ENCODE measurements around the gene CACNA2D3.

The CACNA2D3 gene

DNA sequence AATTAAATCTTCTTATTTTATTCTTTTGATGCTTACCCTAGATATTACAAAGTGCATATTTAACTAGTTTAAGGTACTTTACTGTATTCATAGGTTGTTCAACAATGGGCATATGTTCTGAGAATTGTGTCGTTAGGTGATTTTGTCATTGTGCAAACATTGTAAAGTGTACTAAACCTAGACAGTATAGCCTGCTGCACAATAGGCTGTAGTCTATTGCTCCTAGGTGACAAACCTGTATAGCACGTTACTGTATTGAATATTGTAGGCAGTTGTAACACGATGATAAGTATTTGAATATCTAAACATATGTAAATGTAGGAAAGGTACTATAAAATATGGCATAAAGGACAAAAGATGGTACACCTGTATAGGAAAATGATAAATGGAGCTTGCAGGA, 100.7 kb downstream of the CACNA2D3 start:
- TF ChIP-seq, protein P1, sequence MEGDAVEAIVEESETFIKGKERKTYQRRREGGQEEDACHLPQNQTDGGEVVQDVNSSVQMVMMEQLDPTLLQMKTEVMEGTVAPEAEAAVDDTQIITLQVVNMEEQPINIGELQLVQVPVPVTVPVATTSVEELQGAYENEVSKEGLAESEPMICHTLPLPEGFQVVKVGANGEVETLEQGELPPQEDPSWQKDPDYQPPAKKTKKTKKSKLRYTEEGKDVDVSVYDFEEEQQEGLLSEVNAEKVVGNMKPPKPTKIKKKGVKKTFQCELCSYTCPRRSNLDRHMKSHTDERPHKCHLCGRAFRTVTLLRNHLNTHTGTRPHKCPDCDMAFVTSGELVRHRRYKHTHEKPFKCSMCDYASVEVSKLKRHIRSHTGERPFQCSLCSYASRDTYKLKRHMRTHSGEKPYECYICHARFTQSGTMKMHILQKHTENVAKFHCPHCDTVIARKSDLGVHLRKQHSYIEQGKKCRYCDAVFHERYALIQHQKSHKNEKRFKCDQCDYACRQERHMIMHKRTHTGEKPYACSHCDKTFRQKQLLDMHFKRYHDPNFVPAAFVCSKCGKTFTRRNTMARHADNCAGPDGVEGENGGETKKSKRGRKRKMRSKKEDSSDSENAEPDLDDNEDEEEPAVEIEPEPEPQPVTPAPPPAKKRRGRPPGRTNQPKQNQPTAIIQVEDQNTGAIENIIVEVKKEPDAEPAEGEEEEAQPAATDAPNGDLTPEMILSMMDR (IDR thresholded peaks at IDR 0.05) = no peak

DNA sequence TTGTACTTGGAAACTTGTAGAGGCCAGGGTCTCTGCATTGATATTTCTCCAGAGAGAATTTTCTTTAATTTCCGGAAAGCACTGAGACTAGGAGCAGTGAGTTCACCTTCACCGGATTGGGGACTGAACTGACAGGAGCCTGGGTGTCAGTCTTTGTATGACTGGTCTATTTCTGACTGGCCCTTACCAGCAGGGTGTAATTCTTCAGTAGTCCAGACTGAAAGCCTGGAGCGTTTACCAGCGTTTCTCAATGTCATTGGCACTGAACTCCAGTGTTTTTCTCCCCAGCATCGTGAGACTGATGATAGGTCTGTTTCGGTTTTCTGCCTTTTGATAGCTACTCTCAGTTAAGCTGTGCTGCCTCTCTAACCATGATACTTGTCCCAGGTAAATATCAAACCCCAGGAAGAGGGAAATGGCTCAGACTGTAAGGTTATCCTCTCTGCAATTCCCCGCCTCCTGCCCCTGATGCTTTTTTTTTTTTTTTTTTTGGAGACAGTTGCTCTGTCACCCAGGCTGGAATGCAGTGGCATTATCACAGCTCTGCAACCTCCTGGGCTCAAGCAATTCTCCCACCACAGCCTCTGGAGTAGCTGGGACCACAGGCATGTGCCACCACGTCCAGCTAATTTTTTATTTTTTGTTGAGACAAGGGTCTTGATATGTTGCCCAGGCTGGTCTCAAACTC, 103.6 kb downstream of the CACNA2D3 start:
- TF ChIP-seq, protein P1 (IDR thresholded peaks at IDR 0.05) = no peak

DNA sequence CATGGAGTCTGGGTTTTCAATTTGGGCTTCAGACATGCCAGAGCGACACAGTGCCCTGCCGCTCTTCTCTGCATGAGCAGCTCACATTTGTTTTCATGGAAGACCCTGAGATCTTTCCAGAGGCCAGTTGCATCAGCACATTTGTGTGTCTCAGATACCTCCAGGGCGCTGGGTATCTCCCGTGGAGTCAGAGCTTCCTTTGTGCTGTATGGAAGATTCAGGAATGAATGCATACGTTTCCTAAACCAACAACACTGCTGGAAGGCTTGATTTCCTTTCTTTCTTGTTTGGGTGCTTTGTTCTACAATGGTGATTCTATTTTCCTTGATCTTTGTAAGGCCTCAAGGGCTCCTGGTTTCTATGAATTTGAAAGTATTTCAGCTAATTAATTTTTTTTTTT, 106.5 kb downstream of the CACNA2D3 start:
- TF ChIP-seq, protein P1 (IDR thresholded peaks at IDR 0.05) = no peak

DNA sequence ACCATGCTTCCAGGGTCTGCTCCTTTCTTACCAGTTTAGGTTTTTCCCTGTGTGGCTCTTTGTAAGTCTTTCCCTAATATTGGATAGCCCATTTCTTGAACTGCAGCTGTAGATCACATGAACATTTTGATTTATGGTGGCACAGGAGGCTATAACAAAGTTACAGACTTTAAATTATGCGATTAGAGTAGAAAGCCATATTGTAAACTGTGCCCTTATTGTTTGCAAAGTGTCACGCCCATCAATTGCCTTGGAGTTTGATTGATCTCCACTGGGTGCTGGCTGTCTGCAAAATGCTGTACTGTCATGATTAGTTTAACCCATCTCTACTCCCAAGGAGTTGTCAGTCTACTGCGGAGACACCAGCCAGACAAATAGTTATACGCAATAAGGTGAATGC, 110.3 kb downstream of the CACNA2D3 start:
- TF ChIP-seq, protein P1 (IDR thresholded peaks at IDR 0.05) = no peak

DNA sequence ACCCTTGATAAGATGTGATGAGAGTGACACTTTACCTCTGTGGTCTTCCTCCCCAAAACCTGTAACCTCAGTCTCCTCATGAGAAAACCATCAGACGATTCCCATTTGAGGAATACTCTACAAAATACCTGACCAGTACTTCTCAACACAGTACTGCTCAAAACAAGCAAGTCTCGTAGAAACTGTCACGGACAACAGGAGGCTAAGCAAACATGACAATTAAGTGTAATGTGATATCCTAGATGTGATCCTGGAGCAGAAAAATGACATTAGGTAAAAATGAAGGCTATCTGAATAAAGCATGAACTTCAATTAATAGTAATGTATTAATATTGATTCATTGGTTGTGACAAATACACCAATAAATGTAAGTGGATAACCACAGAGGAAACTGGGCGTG, 113.6 kb downstream of the CACNA2D3 start:
- TF ChIP-seq, protein P1 (IDR thresholded peaks at IDR 0.05) = no peak

DNA sequence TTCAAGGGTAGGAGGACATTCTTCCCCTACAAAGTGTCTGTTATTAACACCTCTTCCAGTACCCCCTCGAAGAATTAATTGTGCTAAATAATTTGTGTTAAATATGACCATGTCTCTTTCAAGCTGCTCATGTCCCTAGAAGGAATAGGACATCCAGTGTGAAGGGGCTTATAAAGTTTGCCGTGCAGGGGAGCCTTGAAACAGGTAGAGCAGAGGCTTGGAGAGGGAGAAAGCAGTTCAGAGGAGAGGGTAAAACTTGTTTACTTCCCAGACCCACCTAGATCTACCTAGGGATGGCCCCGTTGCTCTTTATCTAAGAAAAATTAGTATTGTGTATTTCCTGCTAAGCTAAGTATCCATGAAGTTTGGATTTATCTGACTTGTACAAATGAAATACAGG, 114.8 kb downstream of the CACNA2D3 start:
- TF ChIP-seq, protein P1 (IDR thresholded peaks at IDR 0.05) = no peak

DNA sequence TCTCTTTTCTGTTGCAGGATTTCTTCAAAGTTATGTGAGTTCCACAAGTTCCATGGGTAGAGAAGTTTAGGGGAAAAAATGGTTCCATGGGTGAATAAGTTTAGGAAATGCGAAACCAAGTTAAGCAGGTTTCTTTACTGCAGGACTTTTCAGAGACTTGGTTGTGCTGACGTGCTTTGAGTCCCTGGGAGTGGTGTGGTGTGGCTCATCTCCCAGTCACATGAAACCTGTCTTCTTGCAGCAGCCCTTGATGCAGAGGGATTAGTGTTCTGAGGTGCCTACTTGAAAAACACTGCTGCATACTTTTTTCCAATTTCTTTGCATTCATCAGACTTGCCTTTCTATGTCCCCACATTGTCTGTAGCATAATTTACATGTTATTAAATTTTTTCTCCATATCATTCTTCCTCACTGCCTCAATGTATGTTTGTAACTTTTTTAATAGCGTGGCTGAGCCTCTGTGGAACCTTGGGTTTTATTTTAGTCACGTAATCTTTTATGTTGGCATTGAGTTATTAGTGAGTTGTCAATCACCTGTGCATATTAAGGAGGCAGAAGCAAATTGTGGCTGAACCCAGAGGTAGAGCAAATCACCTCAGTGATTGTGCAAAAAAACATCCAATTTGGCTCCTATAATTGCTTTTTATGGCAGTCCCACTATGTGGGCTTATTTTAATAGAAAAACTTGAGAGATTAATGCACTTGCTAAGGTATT, 115.6 kb downstream of the CACNA2D3 start:
- TF ChIP-seq, protein P1 (IDR thresholded peaks at IDR 0.05) = no peak

Measured in LNCAP (cell line).